HEK293 (cell line): ENCODE measurements around the gene GGTA1.

Experiments
- IKZF3 ChIP-seq: fragments of 450-650 bp; IDR thresholded peaks from 2 replicates; pipeline ENCODE4 v1.5.0; 2018; ENCODE audit warnings: missing biosample characterization, mild to moderate bottlenecking, missing genetic modification characterization, moderate library complexity
- ZNF391 ChIP-seq: fragments of 450-650 bp; formaldehyde crosslinking; IDR thresholded peaks from 2 replicates; pipeline ENCODE4 v1.5.1; 2016; ENCODE audit warnings: low read depth, missing biosample characterization, missing genetic modification characterization, borderline replicate concordance
- ZNF513 ChIP-seq: fragments of 450-650 bp; IDR thresholded peaks from 2 replicates; pipeline ENCODE4 v1.5.1; 2018; ENCODE audit warnings: missing biosample characterization, missing genetic modification characterization
- TF ChIP-seq, protein P1 (sequence below): fragments of 450-650 bp; formaldehyde crosslinking; IDR thresholded peaks from 2 replicates; pipeline ENCODE4 v1.5.1; 2016; ENCODE audit warnings: missing biosample characterization, missing genetic modification characterization

DNA sequence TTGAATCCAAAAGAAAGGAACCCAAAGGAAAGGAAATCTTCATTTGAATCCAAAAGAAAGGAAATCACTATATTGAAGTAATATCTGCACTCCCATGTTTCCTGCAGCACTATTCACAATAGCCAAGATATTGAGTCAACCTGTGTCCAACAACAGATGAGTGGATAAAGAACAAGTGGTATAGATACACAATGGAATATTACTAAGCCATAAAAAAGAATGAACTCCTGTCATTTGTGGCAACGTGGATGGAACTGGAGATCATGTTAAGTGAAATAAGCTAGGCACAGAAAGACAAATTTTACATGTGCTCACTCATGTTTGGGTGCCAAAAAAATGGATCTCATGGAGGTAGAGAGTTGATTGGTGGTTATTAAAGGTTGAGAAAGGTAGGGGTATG lies 71.7 kb downstream of the GGTA1 start:
- TF ChIP-seq, protein P1, sequence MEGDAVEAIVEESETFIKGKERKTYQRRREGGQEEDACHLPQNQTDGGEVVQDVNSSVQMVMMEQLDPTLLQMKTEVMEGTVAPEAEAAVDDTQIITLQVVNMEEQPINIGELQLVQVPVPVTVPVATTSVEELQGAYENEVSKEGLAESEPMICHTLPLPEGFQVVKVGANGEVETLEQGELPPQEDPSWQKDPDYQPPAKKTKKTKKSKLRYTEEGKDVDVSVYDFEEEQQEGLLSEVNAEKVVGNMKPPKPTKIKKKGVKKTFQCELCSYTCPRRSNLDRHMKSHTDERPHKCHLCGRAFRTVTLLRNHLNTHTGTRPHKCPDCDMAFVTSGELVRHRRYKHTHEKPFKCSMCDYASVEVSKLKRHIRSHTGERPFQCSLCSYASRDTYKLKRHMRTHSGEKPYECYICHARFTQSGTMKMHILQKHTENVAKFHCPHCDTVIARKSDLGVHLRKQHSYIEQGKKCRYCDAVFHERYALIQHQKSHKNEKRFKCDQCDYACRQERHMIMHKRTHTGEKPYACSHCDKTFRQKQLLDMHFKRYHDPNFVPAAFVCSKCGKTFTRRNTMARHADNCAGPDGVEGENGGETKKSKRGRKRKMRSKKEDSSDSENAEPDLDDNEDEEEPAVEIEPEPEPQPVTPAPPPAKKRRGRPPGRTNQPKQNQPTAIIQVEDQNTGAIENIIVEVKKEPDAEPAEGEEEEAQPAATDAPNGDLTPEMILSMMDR (tag by site-specific recombination): no peak
- no peak for TF ChIP-seq ZNF391 (tag by site-specific recombination)
- no peak for TF ChIP-seq ZNF513 (tag by site-specific recombination)
- no peak for TF ChIP-seq IKZF3 (tag by site-specific recombination)
